Stimulated activated CD8-positive, alpha-beta memory T cell treated with anti-CD3 and anti-CD28 coated beads, Interleukin-15, amount 100 ng/mL, for 4 hours (primary cell): ENCODE results near the gene FAM163A.
"Not testable (repeated sequence)": the region's sequence is repeated elsewhere in the genome, so short reads cannot be mapped to it uniquely, and the experiment has no call there.

Experiments used
- DNase-seq, 2 donors: peaks; one replicate each; pipeline ENCODE4 v3.0.0-alpha.2; 2020; ENCODE audit warnings: low read depth in 2 of 2

Gene FAM163A

GRCh38 chr1:179793281-179793680 lies 50.2 kb downstream of the FAM163A start:
- no peak for DNase-seq

- no peak for DNase-seq
Measured at GRCh38 chr1:179794146-179794545, 51.1 kb downstream of the FAM163A start.

GRCh38 chr1:179794669-179795068 lies 51.6 kb downstream of the FAM163A start:
- DNase-seq, result no peak

GRCh38 chr1:179798213-179798863 lies 55.2 kb downstream of the FAM163A start:
- DNase-seq, result no peak

DNA sequence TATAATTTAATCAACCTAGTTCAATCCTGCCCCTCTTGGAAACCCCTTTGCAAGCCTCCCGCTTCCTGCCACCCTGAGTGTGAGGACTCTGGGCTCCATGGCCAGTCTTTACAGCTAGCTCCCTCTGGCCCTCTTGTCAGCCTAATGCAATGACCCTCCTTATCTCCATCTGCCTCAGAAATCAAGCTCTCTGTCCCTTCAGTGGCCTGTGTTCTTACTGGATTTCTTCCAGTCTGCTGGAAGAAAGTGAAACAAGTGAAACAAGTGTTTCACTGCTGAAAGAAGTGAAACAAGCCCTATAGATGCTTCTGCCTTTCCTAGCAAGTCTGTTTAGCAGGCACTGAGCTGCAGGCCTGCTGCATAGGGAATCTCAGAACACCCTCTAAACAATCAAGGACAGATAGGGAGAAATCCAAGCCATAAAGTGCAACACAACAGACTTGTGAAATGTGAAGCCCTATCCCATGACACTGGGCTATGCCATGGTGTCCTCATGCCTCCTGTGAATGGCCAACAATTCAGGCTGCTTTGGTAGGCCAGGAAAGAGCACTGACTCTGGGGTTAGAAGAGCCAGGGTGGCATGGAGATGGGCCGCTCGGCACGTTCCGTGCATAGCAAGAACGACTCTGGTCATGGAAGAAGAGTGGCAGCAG lies 55.9 kb downstream of the FAM163A start:
- DNase-seq, result no peak

- no peak for DNase-seq
Measured at GRCh38 chr1:179800481-179800880, 57.4 kb downstream of the FAM163A start.

GRCh38 chr1:179803104-179803503 lies 60.0 kb downstream of the FAM163A start:
- DNase-seq, result no peak

DNA sequence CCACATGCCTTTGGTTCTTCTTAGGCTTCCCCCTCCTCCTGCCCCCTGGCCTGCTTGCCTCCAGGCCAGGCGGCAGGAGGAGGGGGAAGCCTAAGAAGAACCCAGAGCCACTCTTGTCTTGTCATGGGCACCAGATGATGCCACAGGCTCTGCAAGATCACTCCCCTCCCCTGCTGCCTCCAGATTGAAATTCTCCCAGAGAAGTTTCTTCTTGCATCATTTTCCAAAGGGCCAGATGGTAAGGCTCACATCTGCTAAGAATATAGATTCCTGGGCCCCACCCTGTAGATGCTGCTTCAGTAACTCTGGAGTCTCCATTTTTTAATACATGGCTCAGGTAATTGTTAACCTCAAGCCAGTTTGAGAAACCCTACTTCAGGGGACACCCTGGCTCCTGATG lies 60.8 kb downstream of the FAM163A start:
- DNase-seq, result no peak

GRCh38 chr1:179804417-179804816 lies 61.3 kb downstream of the FAM163A start:
- not testable (repeated sequence) for DNase-seq

DNA sequence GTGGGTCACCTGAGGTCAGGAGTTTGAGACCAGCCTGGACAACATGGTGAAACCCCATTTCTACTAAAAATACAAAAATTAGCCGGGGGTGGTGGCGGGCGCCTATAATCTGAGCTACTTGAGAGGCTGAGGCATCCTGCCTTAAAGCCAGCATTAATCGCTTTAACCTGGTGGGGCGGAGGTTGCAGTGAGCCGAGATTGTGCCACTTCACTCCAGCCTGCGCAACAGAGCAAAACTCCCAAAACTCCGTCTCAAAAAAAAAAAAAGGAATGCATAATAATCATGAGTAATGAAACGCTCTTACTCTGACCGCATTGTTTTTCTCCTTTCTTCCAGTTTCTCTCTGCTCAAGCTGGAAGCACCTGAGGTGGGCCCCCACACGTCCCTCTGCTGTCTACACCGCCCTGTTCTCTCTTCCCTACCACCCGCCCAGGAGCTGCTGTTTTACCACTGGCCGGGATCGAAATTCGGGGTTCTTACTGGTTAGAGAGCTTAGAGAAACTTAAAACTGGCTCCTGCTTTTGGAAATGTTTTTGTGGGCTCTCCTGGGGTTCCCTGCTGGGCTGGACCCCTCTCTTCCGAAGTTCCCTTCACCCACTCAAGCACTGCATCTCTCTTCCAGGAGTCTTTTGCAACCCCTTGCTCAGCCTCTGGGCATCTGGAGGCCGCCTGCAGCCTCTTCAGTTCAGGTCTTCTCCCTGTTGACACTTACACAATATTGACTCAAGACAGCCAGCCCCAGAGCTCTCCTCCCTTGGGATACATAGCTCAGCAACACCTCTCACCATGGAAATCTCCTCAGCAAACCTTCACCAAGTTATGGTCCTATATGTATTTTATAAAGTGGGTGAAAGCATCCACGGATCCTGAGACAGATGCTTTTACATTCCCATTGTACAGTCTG lies 62.5 kb downstream of the FAM163A start:
- DNase-seq, result no peak

DNA sequence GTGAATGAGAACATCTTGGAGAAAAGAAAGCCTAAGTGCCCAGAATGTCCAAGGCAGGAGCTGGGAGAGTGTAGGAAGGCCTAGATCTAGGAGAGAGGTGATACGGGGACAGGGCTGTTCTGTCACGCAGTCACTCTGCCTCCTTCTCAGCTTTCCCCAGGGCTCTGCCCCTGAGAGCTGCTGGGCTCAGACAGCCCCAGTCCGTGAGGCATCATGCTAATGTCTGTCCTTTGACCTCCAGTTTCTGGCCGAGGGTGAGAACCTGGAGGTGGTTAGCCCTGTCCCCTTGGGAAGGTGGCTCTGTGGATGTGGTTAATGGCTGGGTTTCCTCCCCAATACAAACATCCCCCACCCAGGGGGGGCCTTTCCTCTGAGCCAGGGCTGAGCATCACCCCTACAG lies 63.2 kb downstream of the FAM163A start:
- no peak for DNase-seq

- no peak for DNase-seq
Measured at GRCh38 chr1:179807291-179807690, 64.2 kb downstream of the FAM163A start.

DNA sequence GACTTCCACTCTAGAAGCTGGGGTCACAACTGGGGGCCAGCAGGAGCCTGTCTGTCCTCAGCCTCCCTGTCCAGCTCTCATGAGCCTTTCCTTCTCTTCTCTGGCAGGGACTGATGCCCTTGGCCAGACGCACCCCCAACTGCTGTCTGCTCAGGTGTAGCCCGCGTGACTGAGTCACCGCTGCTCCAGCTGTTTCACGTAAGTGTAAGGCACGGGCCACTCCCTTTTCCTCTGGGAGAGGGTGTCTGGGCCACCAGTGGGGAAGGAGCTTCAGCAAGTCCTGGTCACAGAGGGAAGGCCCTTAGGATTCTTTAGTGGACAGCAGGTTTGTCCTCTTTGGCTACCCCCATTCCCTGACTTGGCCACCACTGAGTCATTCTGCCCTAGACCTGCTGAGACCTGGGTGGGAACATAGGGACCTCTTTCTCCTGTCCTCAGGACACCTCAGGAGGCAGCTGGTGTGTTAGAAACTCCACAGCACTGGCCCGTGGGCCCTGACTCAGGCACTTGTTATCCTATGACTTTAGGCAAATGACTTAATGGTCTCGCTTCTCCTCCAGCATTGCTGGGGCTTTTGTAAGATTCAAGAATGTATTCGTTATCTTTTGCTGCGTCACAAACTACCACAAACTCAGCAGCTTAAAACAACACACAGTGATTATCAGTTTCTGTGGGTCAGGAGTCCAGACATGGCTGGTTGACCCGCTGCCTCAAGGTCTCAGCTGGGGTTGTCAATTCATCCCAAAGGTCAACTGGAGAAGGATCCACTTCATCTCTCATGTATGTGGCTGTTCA lies 64.8 kb downstream of the FAM163A start:
- DNase-seq, result no peak

DNA sequence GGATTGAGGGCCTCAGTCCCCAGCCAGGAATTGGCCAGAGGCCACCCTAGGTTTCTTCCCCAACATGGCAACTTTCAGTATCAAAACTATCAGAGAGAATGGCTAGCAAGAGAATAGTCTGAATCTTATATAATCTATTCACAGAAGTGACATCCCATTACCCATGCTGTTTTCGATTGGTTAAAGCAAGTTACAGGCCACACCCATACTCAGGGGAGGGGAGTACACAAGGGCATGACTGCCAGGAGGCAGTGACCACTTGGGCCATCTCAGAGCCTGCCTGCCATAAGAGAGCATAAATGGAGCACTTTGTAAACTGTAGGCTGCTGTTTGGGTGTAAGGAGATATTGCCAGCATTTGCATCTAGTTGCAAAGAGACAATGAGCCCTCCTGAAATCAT lies 65.4 kb downstream of the FAM163A start:
- DNase-seq, result no peak

DNA sequence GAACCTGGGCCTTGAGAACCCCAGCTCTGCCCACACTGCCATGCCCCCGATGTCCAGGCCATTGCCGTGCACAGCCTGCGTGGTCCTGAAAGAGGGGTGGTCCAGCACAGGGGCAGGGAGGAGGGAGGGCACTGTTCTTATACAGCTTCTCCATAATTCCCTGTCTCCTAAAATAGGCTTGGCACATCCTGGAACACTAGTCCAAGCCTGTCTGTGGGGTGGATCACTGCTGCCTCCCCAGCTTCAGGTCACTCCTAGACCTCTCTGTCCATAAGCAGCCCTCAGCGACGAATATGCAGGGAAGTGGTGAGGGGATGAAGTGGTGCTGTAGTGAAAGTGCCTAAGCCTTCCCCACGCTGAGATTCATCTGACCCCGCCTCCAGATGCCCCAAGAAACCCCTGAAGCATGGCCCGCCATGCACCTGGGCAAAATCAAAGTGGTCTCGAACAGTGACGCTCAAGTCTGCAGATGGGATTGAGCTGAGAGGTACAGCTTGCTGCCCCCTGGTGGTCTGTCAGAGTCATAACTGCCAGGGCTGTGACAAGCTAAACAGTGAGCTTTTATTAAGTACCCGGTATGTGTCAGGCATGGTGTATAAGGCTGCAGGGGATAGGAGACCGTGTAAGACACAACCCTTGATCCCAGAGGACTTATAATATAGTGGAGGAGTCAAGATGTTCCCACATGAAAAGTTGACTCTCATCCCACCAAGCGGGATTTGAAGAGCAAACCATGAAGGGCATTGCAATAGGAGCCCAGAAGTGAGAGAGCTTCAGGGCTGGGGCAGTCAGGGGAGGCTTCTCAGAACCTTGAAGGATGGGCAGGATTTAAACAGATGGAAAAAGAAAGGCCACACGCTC lies 66.6 kb downstream of the FAM163A start:
- peak; percentile 26 to 32 for DNase-seq

DNA sequence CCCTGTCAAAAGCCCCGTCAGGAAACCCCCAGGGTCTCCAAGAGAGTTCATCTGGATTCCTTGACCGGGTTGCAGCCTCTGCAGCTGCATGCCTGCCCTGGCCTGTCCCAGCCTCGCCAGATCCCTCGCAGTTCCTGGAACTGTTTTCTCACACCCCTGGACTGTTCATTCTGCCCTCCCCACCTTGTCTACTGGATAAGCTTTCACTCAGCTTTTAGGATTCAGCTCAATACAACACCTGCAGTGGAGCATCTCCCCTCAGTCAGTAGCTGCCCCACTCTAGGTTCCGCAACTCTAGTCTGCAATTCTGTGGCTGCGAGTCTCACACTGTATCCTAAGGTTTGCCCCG lies 67.2 kb downstream of the FAM163A start:
- DNase-seq, result no peak

- DNase-seq, result no peak
Measured at GRCh38 chr1:179812501-179813292, 69.6 kb downstream of the FAM163A start.

DNA sequence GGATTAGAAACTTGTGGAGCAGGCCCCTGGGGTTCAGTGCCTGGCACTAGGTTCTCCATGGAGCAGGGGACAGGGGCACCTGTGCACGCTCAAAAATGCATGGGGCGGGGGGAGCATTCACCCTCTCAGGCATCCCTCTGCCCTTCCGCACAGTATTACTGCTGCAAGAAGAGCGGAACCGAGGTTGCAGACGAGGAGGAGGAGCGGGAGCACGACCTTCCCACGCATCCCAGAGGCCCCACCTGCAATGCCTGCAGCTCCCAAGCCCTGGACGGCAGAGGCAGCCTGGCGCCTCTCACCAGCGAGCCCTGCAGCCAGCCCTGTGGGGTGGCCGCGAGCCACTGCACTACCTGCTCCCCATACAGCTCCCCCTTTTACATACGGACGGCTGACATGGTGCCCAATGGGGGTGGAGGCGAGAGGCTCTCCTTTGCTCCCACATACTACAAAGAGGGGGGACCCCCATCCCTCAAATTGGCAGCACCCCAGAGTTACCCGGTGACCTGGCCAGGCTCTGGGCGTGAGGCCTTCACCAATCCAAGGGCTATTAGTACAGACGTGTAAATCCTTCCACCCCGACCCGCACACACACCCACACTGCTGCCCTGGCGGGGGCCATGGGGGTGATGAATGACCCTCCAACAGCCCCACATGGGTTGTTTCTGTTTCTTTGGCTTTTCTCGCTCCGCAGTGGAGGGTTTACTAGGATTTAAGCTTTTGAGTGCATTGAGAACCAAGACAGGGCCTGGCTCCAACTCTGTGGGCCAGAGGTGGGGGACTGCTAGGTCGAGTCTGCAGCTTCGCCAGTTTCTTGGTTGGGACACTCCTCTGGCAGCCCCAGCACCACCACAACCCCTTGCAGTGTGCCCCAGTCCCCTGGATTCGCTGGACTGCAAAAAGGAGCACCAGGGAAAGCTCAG lies 70.8 kb downstream of the FAM163A start:
- DNase-seq, result no peak

- DNase-seq, result no peak
Measured at GRCh38 chr1:179814546-179814838, 71.4 kb downstream of the FAM163A start.
